Esophagus (tissue), 2 donors: ENCODE measurements around the gene WNT10A. TPM values are rescaled to one million over a fixed set of nuclear protein-coding genes. Genes with fewer than 3 reads are reported as not detected.
"Not testable (repeated sequence)": the region's sequence is repeated elsewhere in the genome, so short reads cannot be mapped to it uniquely, and the experiment has no call there.

Source experiments
- H3K27ac ChIP-seq, 2 donors: one replicate each; pipeline ENCODE4 v1.5.1; 2013; ENCODE audit warnings: low read depth in 2 of 2, mild to moderate bottlenecking in 2 of 2, inconsistent platforms in 1 of 2, low read length in 1 of 2, moderate library complexity in 1 of 2
- H3K27me3 ChIP-seq, 2 donors: one replicate each; pipeline ENCODE4 v1.6.1; 2013; ENCODE audit warnings: low read length in 2 of 2, control low read depth in 1 of 2, mild to moderate bottlenecking in 1 of 2; ENCODE audit not compliant: insufficient read depth in 2 of 2, control insufficient read depth in 1 of 2
- H3K36me3 ChIP-seq, 2 donors: one replicate each; pipeline ENCODE4 v1.6.1; 2013; ENCODE audit warnings: low read length in 1 of 2; ENCODE audit not compliant: control insufficient read depth in 2 of 2, insufficient read depth in 2 of 2
- H3K4me1 ChIP-seq, 2 donors: one replicate each; pipeline ENCODE4 v1.6.1; 2013; ENCODE audit warnings: low read length in 1 of 2; ENCODE audit not compliant: control insufficient read depth in 2 of 2, insufficient read depth in 2 of 2
- H3K4me3 ChIP-seq, 2 donors: one replicate each; pipeline ENCODE4 v1.5.1; 2013; ENCODE audit warnings: low read length in 2 of 2, mild to moderate bottlenecking in 2 of 2, low read depth in 1 of 2, moderate library complexity in 1 of 2
- H3K9me3 ChIP-seq, 2 donors: one replicate each; pipeline ENCODE4 v1.6.1; 2013; ENCODE audit warnings: mild to moderate bottlenecking in 2 of 2, low read depth in 1 of 2, low read length in 1 of 2, moderate library complexity in 1 of 2; ENCODE audit not compliant: control insufficient read depth in 2 of 2, insufficient read depth in 1 of 2
- WGBS, 2 donors: extraction: QIAGEN DNeasy Blood & Tissue Kit; methylation state at CpG; one replicate each; pipeline ENCODE4 v1.1.7; 2013; 5-methylcytosine and 5-hydroxymethylcytosine counted together
- polyA plus RNA-seq, 2 donors: library from polyadenylated mRNA; stranded (reverse); fragments of 200-250 nt; gene quantifications; one replicate each; pipeline ENCODE4 v1.2.3, GENCODE V29; 2013
- donor health status: healthy with polysubstance abuse.
- donor health status: Bipolar disorder and iron deficiency.

The WNT10A gene
- polyA plus RNA-seq, 2 donors, result 9.6 to 13.7 TPM

DNA sequence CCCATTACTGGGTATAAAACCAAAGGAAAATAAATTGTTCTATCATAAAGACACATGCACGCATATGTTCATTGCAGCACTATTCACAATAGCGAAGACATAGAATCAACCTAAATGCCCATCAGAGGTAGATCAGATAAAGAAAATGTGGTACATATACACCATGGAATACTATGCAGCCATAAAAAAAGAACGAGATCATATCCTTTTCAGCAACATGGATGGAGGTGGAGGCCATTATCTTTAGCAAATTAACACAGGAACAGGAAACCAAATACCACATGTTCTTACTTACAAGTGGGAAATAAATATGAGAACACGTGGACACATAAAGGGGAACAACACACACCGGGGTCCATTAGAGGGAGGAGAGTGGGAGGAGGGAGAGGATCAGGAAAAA is 36.3 kb upstream of the WNT10A start:
- H3K9me3 ChIP-seq, H3K4me3 ChIP-seq, H3K4me1 ChIP-seq, H3K27ac ChIP-seq, H3K36me3 ChIP-seq, H3K27me3 ChIP-seq: not testable (repeated sequence)
- 84 to 86% methylated on average over 5 of the region's 5 CpGs for WGBS, 2 donors

DNA sequence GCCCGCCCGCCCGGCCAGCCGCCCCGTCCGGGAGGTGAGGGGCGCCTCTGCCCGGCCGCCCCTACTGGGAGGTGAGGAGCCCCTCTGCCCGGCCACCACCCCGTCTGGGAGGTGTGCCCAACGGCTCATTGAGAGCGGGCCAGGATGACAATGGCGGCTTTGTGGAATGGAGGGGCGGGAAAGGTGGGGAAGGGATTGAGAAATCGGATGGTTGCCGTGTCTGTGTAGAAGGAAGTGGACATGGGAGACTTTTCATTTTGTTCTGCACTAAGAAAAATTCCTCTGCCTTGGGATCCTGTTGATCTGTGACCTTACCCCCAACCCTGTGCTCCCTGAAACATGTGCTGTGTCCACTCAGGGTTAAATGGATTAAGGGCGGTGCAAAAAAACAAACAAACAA is 33.7 kb upstream of the WNT10A start:
- WGBS, 2 donors, result 74 to 83% methylated on average over 14 to 18 of the region's 18 CpGs

DNA sequence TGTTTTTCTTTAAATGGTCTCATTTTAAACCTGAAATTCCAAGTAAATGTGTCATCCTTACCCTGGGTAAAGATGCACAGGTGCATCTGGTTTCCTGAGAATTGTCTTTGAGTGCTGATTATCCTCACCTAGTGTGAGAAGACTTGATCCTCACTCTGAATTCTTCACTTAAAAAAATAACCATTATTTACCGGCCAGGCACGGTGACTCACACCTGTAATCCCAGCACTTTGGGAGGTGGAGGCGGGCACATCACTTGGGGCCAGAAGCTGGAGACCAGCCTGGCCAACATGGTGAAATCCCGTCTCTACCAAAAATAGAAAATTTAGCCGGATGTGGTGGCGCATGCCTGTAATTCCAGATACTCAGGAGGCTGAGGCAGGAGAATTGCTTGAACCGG is 30.9 kb upstream of the WNT10A start:
- 45 to 65% methylated on average over 7 of the region's 7 CpGs for WGBS, 2 donors
- Histone ChIP-seq H3K27ac (no peak overlapping the region), H3K4me3 (no peak overlapping the region), H3K27me3 (no peaks in the 10 kb centered on the region), H3K36me3 (no peaks in the 10 kb centered on the region), H3K9me3 (no peaks in the 10 kb centered on the region), H3K4me1 (no peaks in the 10 kb centered on the region)

More for the DNA sequence above, 33.7 kb upstream of the WNT10A start:
- H3K27me3 ChIP-seq, H3K4me3 ChIP-seq, H3K27ac ChIP-seq, H3K9me3 ChIP-seq, H3K36me3 ChIP-seq, H3K4me1 ChIP-seq: not testable (repeated sequence)

DNA sequence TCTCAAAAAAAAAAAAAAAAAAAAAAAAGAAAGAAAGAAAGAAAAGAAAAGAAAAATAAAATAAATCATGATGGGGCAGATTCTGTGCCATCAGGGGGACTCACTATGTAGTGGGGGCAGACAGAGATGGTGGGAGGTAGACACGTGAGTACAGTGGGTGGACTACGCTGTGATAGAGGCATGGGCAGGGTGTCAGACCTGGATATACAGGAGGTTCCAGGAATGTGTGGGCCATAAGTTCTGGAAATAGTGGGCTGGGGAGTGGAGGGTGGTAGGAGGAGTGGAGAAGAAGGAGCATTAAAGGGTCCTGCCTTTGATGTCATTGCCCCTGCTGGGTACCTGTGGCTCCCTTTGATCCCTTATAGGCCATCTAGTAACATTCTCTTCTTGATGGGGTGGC is 29.9 kb upstream of the WNT10A start:
- Histone ChIP-seq H3K27ac (no peak overlapping the region), H3K9me3 (no peaks in the 10 kb centered on the region), H3K4me1 (no peaks in the 10 kb centered on the region), H3K36me3 (no peaks in the 10 kb centered on the region), H3K27me3 (peaks cover 0 to 3% of the 10 kb centered on the region in 2 donors), H3K4me3 (no peak overlapping the region)
- WGBS, 2 donors, result 78 to 84% methylated on average over 2 of the region's 2 CpGs

DNA sequence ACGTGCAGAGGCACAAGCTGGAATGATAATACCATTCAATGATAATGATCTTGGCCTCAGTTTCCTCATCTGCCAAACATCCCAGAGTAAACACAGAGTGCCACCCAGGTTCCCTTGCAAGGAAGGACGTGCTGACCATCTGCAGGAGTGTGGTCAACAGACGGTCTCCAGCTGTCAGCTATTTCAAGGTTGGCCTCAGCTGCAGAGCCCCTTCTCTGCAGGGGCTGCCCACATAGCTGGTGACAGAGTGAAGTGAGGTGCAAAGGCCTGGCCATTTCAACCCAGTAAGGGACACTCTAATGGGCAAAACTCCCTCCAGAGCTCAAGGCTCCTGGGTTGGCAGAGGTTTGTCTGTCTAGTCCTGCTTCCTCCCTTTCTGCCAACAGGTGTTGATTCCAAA is 29.4 kb upstream of the WNT10A start:
- no peaks in the 10 kb centered on the region for H3K36me3 ChIP-seq
- no peak overlapping the region for H3K4me3 ChIP-seq
- no peak overlapping the region for H3K27ac ChIP-seq
- no peaks in the 10 kb centered on the region for H3K4me1 ChIP-seq
- H3K9me3 ChIP-seq, result no peaks in the 10 kb centered on the region
- H3K27me3 ChIP-seq, result peaks cover 0 to 3% of the 10 kb centered on the region in 2 donors
- WGBS, 2 donors, result 42 to 45% methylated on average over 3 of the region's 3 CpGs

DNA sequence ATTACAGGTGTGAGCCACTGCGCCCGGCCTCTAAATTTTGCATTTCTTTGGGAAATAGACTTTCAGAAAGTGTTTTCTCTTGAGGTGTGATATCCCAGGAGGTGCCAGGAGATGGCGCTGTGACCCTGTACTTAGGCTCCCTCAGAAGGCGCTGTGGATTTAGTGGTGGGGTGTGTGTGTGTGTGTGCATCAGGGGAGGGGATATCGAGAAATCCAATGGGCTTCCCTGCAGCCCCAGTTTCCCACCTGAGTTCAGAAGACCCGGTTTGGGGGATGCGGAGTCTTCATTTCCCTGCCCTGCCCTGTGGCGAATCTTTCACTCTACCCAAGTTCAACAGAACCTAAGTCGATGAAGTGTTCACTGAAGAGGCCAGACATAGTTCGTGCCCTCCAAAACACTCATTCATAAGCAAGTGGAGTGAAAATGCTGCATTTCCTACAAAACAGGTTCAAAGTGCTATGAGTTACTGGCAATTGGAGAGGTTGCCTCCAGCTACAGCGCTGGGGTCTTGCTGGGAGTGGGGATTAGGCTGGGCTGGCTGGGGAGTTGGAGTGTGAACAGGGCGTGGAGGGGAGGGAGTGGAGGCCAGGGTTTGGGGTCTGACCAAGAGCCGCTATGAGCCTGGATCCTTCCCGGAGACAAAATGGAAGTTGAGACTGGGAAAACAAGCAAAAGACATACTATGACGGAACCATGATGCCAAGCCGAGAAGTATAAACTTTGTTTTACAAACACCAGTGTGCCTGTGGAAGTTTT is 27.6 kb upstream of the WNT10A start:
- 19 to 22% methylated on average over 16 of the region's 16 CpGs for WGBS, 2 donors
- H3K27me3 ChIP-seq, result peaks cover 0 to 4% of the 10 kb centered on the region in 2 donors
- no peak overlapping the region for H3K4me3 ChIP-seq
- H3K27ac ChIP-seq, result no peak overlapping the region
- H3K36me3 ChIP-seq, result no peaks in the 10 kb centered on the region
- no peaks in the 10 kb centered on the region for H3K9me3 ChIP-seq
- no peaks in the 10 kb centered on the region for H3K4me1 ChIP-seq

DNA sequence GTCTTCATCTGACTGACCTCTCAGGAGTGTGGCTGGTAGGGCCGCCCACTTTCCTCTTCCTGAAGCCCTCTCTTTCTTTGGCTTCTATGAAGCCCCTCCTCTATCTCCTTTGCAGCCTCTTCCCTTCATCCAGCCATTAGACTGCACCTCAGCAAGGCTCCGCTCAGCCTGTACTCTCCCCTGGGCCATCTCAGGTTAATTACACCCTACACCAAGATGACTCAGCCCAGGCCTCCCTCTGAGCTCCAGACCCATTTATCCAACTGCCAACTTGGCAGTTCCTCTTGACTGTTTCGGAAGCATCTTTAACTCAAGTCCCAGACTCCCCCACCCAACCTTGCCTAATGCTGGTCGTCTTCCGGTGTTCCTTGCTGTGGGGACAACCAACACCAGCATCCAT is 26.9 kb upstream of the WNT10A start:
- 28% methylated on average over 5 of the region's 5 CpGs for WGBS, 2 donors

DNA sequence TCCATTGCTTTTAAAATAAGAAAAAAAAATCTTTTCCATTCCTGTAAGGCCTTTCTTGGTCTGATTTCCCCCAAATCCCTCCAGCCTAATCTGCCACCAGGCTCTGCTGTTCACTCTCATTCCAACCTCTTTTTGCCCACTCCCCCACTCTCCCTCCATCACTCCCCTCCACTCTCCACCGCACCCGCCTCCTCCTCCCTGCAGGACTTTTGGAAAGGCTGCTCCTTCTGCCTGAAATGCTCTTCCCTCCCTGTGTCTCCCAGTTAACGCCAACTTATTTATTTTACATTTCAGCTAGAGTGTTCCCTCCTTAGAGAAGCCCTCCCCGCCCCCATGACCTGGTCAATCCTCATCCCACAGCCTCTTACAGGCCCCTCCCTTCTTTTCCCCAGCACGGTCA is 25.8 kb upstream of the WNT10A start:
- Histone ChIP-seq H3K9me3 (no peaks in the 10 kb centered on the region), H3K4me3 (no peak overlapping the region), H3K27ac (no peak overlapping the region), H3K27me3 (peaks cover 0 to 11% of the 10 kb centered on the region in 2 donors), H3K36me3 (no peaks in the 10 kb centered on the region), H3K4me1 (peaks cover 0 to 2% of the 10 kb centered on the region in 2 donors)
- 50 to 68% methylated on average over 5 of the region's 5 CpGs for WGBS, 2 donors

More for the DNA sequence above, 26.9 kb upstream of the WNT10A start:
- H3K27me3 ChIP-seq, result peaks cover 0 to 11% of the 10 kb centered on the region in 2 donors
- no peak overlapping the region for H3K27ac ChIP-seq
- no peaks in the 10 kb centered on the region for H3K4me1 ChIP-seq
- H3K36me3 ChIP-seq, result no peaks in the 10 kb centered on the region
- H3K4me3 ChIP-seq, result no peak overlapping the region
- H3K9me3 ChIP-seq, result no peaks in the 10 kb centered on the region

DNA sequence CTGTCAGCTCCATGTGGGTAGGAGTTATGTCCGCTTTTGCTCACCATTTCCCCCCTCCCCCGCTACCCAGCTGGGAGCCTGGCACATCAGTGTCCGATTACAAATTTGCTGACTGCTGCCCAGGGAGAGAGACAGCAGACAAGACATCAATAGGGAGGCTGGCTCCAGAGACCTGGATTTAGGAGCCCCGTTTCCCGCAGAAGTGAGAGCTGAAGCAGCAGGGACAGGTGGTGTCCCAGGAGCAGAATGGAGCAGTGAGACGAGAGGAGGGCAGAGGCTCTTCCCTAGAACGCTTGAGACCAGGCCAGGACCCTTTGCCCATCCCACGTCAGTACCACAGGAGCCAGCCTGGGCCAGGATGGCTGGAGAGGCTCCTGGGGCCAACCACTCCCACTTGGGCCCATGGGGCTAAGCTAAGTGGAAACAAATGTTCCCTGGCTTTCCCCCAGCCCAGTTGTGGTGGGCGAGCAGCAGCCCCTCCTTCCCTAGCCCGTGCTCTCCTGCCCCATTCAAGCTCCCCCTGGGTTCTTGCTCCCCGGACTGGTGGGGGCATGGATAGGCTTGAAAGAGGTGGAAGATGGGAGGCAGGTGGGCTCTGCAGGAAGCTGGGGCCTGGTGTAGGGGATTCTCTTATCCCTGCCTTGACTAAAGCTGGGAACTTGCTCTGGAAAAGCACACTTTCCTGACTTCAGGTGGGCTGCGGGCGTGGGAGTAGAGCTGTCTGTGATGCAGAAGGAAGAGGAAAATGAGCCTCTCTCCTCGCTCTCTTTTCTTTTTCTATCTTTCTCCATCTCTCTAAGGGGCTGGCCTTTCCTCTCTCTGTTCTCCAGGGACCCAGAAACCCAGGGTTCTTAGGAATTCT is 25.1 kb upstream of the WNT10A start:
- Histone ChIP-seq H3K27ac (no peak overlapping the region), H3K36me3 (no peaks in the 10 kb centered on the region), H3K27me3 (peaks cover 0 to 11% of the 10 kb centered on the region in 2 donors), H3K4me1 (peaks cover 0 to 7% of the 10 kb centered on the region in 2 donors), H3K9me3 (no peaks in the 10 kb centered on the region), H3K4me3 (no peak overlapping the region)
- 50 to 64% methylated on average over 14 of the region's 14 CpGs for WGBS, 2 donors
